HL-60 (cell line): ENCODE results near the gene EIF4EBP2.

Experiments used
- CTCF ChIP-seq: IDR thresholded peaks from one replicate; pipeline ENCODE4 v1.5.1; 2011; ENCODE audit warnings: low read length, control low read depth, inconsistent platforms; ENCODE audit not compliant: insufficient read depth
- POLR2AphosphoS5 ChIP-seq: IDR thresholded peaks from 2 replicates; pipeline ENCODE4 v1.6.1; 2012; ENCODE audit warnings: low read depth
- REST ChIP-seq: IDR thresholded peaks from 2 replicates; pipeline ENCODE4 v1.6.1; 2012; ENCODE audit warnings: low read depth; ENCODE audit not compliant: insufficient replicate concordance
- SPI1 ChIP-seq: IDR thresholded peaks from 2 replicates; pipeline ENCODE4 v1.6.1; 2012; ENCODE audit warnings: low read depth, mild to moderate bottlenecking, borderline replicate concordance

- TF ChIP-seq CTCF: no peak
- TF ChIP-seq SPI1: no peak
- TF ChIP-seq REST: no peak
- no peak for TF ChIP-seq POLR2AphosphoS5
Measured at GRCh38 chr10:70364772-70365091, 39.2 kb upstream of the EIF4EBP2 start.
